Transverse colon (tissue), 3 donors: Measurements from ENCODE around the gene MTFP1.

Experiments
- CTCF ChIP-seq, 5 experiments: fragments of 200-600 bp in 3 of 5; fragments of 450-650 bp in 2 of 5; sonication (generic) in 3 of 5; IDR thresholded peaks; 1 replicate in 2 of 5; 2 replicates in 3 of 5; pipeline ENCODE4 v1.5.1; 2016 to 2017; ENCODE audit warnings: antibody characterized with exemption in 5 of 5, inconsistent platforms in 3 of 5, mild to moderate bottlenecking in 2 of 5, moderate library complexity in 1 of 5
- EP300 ChIP-seq: sonication (generic); formaldehyde crosslinking; IDR thresholded peaks from one replicate; pipeline ENCODE4 v1.6.1; 2017; ENCODE audit warnings: antibody characterized with exemption, low read depth
- POLR2A ChIP-seq: fragments of 450-650 bp; IDR thresholded peaks from one replicate; pipeline ENCODE4 v1.6.1; 2016; ENCODE audit warnings: antibody characterized with exemption, mild to moderate bottlenecking, moderate library complexity

GRCh38 chr22:30430933-30431332 is 5.4 kb downstream of the MTFP1 start:
- TF ChIP-seq CTCF (IDR thresholded peaks at IDR 0.05) = no peak
- no peak for TF ChIP-seq EP300
- TF ChIP-seq POLR2A = no peak
